GM21360 (cell line): ENCODE measurements around the gene C1QL4.
"Not testable (repeated sequence)": the region's sequence is repeated elsewhere in the genome, so short reads cannot be mapped to it uniquely, and the experiment has no call there.

Experiments used
- ATAC-seq: cut with Tn5 transposase; IDR thresholded peaks from one replicate; pipeline ENCODE4 v1.9.1; 2021; ENCODE audit warnings: mild to moderate bottlenecking, moderate library complexity; ENCODE audit not compliant: unreplicated experiment

C1QL4 gene

GRCh38 chr12:49336645-49337584 is at the start of gene C1QL4:
Gene C1QL4, minus strand, starts transcription at chr12:49337188. Its CDS starts 711 bp downstream, at chr12:49336477.
- peak; percentile 53 for ATAC-seq

DNA sequence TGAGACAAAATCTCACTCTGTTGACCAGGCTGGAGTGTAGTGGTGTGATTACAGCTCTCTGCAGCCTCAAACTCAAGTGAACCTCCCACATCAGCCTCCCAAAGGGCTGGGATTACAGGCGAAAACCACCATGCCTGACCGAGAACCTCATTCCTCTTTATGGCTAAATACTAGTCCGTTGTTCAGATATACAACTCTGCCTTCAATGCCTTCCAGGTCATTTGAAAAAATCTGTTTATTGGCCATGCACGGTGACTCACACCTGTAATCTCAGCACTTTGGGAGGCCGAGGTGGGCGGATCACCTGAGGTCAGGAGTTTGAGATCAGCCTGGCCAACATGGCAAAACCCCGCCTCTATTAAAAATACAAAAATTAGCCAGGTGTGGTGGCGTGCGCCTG is 43.2 kb upstream of the C1QL4 start:
- not testable (repeated sequence) for ATAC-seq

- ATAC-seq = no peak
Observed at GRCh38 chr12:49377386-49377785, 40.4 kb upstream of the C1QL4 start.

DNA sequence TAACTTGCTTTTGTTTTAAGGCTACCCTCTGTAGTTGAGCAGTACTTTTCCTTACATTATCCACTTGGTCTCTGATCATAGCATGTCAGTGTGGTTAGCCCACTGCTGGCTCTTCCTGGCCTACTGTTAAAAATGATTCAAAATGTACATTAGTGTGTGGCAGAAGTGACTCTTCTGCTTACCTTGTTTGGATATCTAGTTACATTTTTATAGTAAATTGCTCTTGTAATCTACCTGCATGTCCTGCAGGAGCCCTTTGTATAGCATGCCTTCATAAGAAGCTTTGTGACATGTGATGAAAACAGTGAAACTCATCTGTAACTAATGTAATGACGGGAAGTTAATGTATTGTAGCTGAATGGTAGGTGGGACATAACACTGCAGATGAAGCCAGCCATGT is 38.4 kb upstream of the C1QL4 start:
- no peak for ATAC-seq

GRCh38 chr12:49370539-49370938 is 33.6 kb upstream of the C1QL4 start:
- ATAC-seq = no peak

DNA sequence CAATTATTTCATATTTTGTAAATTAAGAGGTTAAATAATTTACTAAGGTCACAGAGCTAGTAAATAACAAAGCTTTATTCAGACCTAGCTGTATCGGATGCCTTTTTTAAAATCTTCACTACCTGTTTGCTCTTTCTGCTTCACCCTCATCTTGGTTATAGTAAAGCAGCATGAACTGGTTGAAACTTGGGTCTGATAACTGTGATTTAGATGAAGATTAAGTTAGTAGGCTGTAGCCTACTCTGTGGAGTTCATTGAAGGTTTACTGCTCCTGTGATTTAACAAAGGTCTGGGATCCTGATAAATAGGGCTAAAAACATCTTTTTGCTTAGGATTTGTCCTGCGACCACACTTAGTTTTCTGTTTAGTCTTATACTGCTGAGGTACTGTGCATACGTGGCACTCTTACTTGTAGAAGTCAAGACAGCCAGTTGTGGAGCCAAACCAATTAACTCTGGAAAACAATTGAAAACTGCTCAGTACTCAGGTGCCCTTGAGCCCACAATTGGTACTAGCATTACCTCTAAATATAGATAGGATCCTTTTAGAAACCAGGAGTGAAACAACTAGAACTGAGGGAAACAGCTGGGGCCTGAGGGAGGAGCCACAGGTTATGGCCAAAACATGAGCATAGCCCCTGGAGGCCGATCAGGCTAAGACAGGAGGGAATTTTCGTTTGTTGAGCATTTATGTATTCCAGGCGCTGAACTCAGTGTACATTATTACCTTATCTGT is 32.6 kb upstream of the C1QL4 start:
- peak; percentile 45 for ATAC-seq

- ATAC-seq = no peak
Observed at GRCh38 chr12:49368240-49368600, 31.2 kb upstream of the C1QL4 start.

- ATAC-seq = peak; percentile 12
Observed at GRCh38 chr12:49367381-49368239, 30.6 kb upstream of the C1QL4 start, which contains the start of gene SPATS2. Gene SPATS2, plus strand, starts transcription at chr12:49367462. Its CDS starts 93,551 bp downstream, at chr12:49461013.

DNA sequence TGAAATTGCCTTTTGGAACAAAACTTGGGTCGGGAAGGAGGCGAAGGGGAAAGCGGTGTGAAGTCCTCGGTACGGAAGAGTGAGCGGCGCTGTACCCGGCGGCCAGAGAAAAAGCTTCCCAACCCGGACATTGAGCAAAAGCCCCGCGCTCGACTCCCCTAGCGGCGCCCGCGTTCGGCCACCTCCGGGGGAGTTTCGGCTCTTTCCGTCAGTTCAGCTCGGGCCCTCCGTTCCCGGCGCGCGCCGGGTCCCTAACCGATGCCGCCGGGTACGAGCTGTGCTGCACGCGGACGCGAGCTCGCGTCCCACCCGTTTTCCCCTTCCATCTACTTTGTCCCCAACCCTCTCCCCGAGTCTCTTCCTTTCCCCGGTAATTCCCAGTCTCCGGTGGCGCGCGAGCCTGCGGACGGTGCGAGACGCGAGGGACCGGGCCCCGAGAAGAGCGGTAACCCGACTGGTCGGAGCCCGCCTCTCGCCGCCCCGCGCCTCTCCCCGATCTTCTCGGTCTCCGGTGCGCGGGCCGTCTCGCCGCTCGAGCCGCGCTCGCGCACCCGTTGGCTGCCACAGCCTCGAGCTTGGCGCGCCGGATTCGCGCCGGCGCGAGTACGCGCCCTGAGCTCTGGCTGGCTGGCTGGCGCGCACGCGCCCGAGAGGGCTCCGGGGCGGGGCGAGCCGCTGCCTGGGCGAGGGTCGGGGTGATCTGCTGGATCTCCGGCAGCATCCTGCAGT is 29.8 kb upstream of the C1QL4 start:
- ATAC-seq = peak; percentile 53

DNA sequence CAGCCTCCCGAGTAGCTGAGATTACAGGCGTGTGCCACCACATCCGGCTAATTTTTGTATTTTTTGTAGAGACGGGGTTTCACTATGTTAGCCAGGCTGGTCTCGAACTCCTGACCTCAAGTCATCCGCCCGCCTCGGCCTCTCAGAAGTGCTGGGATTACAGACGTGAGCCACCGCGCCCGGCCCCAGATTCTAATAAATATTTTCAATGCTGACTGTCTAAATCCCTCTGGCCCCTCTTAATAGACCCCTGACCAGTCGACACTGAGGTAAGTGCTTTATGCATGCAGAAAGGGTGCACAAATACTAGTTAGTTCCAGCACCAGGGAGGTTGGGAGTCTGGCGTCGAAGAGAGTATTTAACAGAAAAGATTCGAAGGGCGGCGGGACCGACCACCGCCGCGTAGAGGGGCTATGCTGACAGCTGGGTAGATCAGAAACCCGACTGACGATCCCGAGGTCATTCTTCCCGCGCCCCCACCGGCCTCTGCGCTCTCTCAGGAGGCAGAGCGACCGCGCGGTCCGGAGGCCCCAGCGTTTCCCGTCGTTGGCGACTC is 29.2 kb upstream of the C1QL4 start:
- ATAC-seq = peak; percentile 14

- no peak for ATAC-seq
Observed at GRCh38 chr12:49365542-49365941, 28.6 kb upstream of the C1QL4 start.

DNA sequence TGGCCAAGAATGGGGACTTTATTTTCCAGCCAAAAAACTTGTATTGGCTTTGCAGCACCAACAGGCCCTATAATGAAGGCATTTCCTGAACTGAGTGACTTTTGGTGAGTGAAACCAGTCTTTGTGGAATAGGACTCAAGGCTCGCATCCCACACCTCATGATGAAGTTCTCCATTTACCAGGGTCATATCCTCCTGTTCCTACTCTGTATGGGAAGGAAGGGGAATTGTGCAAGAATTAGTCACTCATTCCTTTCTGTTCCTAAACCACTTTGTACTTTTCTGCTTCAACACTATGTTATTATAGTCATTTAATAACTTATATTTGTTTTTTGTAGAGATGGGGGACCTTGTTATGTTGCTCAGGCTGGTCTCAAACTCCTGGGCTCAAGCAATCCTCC is 28.0 kb upstream of the C1QL4 start:
- no peak for ATAC-seq

GRCh38 chr12:49362077-49362476 is 25.1 kb upstream of the C1QL4 start:
- no peak for ATAC-seq

DNA sequence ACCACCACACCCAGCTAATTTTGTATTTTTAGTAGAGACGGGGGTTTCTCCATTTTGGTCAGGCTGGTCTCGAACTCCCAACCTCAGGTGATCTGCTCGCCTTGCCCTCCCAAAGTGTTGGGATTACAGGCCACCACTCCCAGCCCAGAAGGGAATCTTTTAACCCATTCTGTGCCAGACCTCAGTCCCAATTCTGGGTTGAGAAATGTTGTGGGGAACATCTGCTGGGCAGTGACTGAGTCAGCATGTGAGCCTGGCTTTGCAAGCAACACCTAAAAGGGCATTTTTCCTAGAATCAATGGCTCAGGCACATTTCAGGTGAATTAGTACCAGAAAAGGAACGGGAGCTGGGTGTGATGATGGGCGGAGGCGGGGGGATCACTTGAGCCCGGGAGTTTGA is 22.7 kb upstream of the C1QL4 start:
- ATAC-seq = no peak

DNA sequence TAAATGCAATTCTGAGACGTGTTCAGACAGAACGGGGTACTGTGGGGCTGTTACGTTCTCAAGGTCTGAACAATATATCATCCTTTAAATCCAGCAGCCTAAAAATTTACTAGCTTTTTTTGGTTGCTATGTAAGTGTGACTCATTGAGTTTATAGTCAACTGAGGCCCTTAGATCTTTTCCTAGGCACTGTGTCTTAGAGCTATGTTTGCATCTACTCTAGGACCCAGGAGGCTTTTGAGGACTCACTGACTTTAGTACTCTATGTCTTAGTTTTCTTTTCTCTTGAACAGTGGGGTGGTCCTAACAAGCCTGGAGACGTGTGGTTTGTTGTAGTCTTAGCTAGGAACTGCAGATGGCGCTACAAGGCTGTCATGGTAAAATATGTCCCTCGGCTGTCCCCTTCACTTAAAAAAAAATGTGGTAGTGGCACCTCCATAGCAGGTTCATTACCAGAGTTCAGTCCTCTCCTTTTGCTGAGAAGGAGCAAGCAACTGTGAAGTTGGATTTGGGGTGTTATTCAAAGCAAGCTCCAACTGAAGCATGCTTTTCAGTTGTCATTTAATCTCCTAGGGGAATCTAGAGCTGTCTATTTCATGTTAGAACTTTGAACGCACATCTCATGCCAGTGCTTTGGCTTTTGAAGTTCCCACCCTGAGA is 21.6 kb upstream of the C1QL4 start:
- ATAC-seq = no peak

- ATAC-seq = no peak
Observed at GRCh38 chr12:49357103-49357678, 20.2 kb upstream of the C1QL4 start.

GRCh38 chr12:49355913-49356312 is 18.9 kb upstream of the C1QL4 start:
- no peak for ATAC-seq

GRCh38 chr12:49352351-49352750 is 15.4 kb upstream of the C1QL4 start:
- no peak for ATAC-seq

- ATAC-seq = no peak
Observed at GRCh38 chr12:49349266-49349665, 12.3 kb upstream of the C1QL4 start.
